Epithelial cell of esophagus (primary cell): ENCODE data around the gene MEIS3.
"Not testable (repeated sequence)": the region's sequence is repeated elsewhere in the genome, so short reads cannot be mapped to it uniquely, and the experiment has no call there.

Source experiments
- DNase-seq: peaks from one replicate; pipeline ENCODE4 v3.0.0; 2010; ENCODE audit warnings: low read depth
- H3K4me3 ChIP-seq: 2 replicates; pipeline ENCODE4 v1.5.1; 2011; ENCODE audit warnings: mild to moderate bottlenecking, low read length, control low read depth
- TF ChIP-seq, protein P1 (sequence below): IDR thresholded peaks from 2 replicates; pipeline ENCODE4 v1.5.1; 2011; ENCODE audit warnings: low read depth, mild to moderate bottlenecking, low read length, control low read depth, inconsistent platforms; ENCODE audit not compliant: insufficient read depth; ENCODE audit errors: missing control alignments

MEIS3 gene

DNA sequence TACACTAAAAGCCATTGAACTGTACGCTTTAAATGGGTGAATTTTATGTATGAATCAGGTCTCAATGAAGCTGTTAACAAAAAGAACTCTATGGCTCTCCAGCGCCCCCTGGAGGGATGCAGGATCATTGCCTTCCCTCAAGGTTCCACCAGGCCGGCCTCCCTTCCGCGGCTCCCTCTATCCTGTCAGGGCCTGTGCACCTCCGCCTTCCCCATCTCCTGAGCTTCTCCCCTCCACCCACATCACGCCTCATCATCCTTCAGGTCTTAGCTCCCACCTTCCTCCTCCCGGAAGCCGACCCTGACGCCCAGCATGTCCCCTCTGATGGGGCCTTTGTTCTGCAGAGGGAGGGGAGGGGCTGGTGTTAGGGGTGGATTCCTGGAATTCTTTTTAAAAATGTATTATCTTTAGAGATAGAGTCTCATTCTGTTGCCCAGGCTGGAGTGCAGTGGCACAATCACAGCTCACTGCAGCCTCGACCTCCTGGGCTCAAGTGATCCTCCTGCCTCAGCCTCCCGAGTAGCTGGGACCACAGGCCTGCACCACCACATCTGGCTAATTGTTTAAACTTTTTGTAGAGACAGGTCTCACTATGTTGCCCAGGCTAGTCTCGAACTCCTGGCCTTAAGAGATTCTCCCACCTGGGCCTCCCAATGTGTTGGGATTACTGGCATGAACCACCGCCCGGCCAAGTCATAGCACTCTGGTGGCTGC is 27.7 kb downstream of the MEIS3 start:
- no peak overlapping the region for H3K4me3 ChIP-seq
- TF ChIP-seq, protein P1, sequence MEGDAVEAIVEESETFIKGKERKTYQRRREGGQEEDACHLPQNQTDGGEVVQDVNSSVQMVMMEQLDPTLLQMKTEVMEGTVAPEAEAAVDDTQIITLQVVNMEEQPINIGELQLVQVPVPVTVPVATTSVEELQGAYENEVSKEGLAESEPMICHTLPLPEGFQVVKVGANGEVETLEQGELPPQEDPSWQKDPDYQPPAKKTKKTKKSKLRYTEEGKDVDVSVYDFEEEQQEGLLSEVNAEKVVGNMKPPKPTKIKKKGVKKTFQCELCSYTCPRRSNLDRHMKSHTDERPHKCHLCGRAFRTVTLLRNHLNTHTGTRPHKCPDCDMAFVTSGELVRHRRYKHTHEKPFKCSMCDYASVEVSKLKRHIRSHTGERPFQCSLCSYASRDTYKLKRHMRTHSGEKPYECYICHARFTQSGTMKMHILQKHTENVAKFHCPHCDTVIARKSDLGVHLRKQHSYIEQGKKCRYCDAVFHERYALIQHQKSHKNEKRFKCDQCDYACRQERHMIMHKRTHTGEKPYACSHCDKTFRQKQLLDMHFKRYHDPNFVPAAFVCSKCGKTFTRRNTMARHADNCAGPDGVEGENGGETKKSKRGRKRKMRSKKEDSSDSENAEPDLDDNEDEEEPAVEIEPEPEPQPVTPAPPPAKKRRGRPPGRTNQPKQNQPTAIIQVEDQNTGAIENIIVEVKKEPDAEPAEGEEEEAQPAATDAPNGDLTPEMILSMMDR = peak; percentile 93
- peak; percentile 73 for DNase-seq

DNA sequence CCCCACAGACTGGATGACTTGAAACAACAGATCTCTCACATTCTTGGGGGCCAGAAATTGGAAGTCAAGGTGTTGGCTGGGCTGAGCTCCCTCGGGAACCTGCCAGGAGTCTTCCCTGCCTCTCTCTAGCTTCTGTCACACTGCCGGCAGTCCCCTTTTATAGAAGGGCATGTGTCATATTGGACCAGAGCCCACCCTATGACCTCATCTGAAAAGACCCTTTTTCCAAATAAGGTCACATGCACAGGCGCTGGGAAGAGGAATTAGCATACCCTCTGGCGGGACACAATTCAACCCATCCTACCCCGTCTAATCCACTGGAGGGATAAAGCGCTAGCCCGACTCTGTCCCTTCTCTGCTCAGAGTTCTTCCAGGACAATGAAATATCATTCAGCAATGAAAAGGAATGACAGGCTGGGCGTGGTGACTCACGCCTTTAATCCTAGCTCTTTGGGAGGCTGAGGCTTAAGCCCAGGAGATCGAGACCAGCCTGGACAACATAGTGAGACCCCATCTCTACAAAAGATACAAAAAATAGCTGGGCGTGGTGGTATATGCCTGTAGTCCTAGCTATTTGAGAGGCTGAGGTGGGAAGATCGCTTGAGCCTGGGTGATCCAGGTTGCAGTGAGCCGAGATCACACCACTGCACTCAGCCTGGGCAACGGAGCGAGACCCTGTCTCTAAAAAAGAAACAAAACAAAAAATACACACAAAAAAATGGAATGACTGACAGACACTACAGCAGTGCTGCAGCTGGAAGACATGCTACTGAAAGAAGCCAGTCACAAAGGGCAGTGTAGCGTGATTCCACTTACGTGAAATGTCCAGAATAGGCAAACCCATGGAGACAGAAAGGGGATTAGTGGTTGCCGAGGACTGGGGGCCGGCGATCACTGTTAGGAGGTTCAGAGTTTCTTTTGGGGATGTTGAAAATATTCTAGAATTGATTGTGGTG is 28.5 kb downstream of the MEIS3 start:
- TF ChIP-seq, protein P1 = no peak
- no peak overlapping the region for H3K4me3 ChIP-seq
- no peak for DNase-seq

DNA sequence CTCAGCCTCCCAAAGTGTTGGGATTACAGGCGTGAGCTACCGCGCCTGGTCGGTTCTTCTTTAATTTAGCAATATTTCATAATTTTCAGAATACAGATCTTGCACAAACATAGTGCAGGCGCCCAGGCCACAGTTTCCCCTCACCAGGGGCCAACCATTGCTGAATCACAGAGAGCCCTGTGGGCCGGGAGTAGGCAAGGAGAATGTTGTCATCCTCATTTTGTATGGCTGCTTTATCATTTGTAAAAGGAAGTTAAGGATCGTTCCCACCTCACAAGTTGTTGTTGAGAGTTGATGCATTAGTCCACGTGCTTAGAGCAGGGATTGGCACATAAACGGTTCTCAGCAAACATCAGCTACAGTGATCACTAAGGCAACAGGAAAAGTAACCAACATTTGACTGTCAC is 30.2 kb downstream of the MEIS3 start:
- TF ChIP-seq, protein P1 = no peak
- no peak overlapping the region for H3K4me3 ChIP-seq

DNA sequence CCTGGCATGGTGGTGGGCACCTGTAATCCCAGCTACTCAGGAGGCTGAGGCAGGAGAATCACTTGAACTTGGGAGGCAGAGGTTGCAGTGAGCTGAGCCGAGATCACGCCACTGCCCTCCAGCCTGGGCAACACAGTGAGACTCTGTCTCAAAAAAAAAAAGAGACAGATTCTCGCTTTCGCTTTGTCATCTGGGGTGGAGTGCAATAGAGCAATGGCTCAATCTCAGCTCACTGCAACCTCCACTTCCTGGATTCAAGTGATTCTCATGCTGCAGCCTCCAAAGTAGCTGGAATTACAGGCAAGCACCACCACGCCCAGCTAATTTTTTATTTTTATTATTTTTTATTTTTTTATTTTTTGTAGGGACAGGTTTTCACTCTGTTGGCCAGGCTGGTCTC is 30.6 kb downstream of the MEIS3 start:
- H3K4me3 ChIP-seq, DNase-seq: not testable (repeated sequence)

More for the DNA sequence above, 30.2 kb downstream of the MEIS3 start:
- DNase-seq = peak; percentile 19

DNA sequence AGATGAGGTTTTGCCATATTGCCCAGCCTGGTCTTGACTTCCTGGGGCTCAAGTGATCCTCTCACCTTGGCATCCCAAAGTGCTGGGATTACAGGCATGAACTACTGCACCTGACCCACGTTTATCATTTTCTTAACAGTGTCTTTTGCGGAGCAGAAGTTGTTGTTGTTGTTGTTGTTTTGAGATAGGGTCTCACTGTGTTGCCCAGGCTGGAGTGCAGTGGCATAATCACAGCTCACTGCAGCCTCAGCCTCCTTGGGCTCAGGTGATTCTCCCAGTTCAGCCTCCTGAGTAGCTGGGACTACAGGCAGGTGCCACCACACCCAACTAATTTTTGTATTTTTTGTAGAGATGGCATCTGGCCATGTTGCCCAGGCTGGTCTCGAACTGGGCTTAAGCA is 31.7 kb downstream of the MEIS3 start:
- H3K4me3 ChIP-seq, DNase-seq: not testable (repeated sequence)

DNA sequence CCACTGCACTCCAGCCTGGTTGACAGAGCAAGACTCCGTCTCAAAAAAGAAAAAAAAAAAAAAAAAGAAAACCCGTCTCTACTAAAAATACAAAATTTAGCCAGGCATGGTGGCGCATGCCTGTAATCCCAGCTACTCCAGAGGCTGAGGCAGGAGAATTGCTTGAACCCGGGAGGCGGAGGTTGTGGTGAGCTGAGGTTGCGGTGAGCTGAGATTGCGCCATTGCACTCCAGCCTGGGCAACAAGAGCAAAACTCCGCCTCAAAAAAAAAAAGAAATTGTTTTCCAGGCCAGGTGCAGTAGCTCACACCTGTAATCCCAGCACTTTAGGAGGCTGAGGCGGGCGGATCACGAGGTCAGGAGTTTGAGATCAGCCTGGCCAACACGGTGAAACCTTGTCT is 32.7 kb downstream of the MEIS3 start:
- DNase-seq, H3K4me3 ChIP-seq: not testable (repeated sequence)

DNA sequence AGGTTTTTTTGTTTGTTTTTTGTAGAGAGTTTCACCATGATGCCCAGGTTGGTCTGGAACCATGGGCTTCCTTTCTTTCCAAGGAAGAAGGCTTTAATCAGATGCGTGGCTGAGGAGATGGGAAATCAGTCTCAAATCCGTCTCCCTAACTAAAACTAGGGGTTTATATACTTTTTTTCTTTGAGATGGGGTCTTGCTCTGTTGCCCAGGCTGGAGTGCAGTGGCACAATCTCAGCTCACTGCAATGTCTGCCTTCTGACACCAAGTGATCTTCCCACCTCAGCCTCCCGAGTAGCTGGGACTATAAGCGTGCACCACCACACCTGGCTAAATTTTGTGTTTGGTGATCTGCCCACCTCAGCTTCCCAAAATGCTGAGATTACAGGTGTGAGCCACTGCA is 34.8 kb downstream of the MEIS3 start:
- H3K4me3 ChIP-seq, DNase-seq: not testable (repeated sequence)

DNA sequence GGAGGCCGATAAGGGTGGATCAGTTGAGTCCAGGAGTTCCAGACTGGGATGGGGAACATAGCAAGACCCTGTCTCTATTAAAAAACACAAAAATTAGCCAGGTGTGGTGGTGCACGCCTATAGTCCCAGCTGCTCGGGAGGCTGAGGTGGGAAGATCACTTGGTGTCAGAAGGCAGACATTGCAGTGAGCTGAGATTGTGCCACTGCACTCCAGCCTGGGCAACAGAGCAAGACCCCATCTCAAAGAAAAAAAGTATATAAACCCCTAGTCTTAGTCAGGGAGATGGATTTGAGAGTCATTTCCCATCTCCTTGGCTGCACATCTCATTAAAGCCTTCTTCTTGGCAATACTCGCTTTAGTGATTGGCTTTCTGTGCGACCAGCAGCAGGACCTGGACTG is 35.4 kb downstream of the MEIS3 start:
- H3K4me3 ChIP-seq, DNase-seq: not testable (repeated sequence)

DNA sequence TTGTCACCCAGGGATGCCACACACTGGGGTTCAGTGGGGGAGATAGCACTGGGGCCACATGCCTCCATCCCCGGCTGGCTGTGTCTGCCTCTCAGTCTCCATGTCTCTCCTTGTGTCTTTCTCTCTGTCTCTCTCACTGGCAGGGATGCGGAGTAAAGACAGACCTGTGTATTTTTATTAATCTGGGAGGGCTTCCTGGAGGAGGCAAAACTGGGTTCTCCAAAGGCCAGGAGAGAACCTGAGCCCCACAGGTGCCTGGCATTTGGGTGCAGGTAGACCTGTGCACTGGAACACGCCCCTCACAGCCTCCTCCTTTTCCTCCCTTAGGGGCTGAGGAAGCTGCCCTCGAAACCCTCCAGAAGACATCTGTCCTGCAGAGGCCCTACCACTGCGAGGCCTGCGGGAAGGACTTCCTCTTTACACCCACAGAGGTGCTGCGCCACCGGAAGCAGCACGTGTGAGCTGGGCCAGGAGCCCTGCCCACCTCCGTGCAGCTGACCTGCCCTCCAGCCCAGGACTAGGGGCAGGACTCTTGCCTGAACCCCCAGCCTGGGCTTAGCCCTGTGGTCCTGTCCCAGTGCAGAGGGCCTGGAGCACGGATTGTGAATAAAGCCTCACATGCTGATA is 37.6 kb downstream of the MEIS3 start:
- TF ChIP-seq, protein P1 = no peak
- no peak for DNase-seq
- H3K4me3 ChIP-seq = no peak overlapping the region
